Stromal cell of bone marrow (primary cell): ENCODE results near the gene CBFA2T3.

Source experiments
- DNase-seq: peaks from one replicate; pipeline ENCODE4 v3.0.0-alpha.2; 2012; ENCODE audit warnings: low read depth

CBFA2T3 gene

GRCh38 chr16:88976366-88977017 lies 515 bp downstream of the CBFA2T3 start:
- DNase-seq: no peak

GRCh38 chr16:88975511-88976061 lies 1.4 kb downstream of the CBFA2T3 start:
- no peak for DNase-seq

GRCh38 chr16:88974916-88975215 lies 2.1 kb downstream of the CBFA2T3 start:
- no peak for DNase-seq

- no peak for DNase-seq
Measured at GRCh38 chr16:88974080-88974915, 2.7 kb downstream of the CBFA2T3 start.

- DNase-seq: no peak
Measured at GRCh38 chr16:88973415-88974050, 3.5 kb downstream of the CBFA2T3 start.

- DNase-seq: no peak
Measured at GRCh38 chr16:88973007-88973410, 4.0 kb downstream of the CBFA2T3 start.

- no peak for DNase-seq
Measured at GRCh38 chr16:88972349-88972748, 4.7 kb downstream of the CBFA2T3 start.

- DNase-seq: no peak
Measured at GRCh38 chr16:88971371-88972097, 5.5 kb downstream of the CBFA2T3 start.

- no peak for DNase-seq
Measured at GRCh38 chr16:88970539-88971065, 6.4 kb downstream of the CBFA2T3 start.

- DNase-seq: no peak
Measured at GRCh38 chr16:88970050-88970449, 7.0 kb downstream of the CBFA2T3 start.

- no peak for DNase-seq
Measured at GRCh38 chr16:88969361-88969831, 7.6 kb downstream of the CBFA2T3 start.

GRCh38 chr16:88968589-88969280 lies 8.3 kb downstream of the CBFA2T3 start:
- DNase-seq: no peak

GRCh38 chr16:88967830-88968588 lies 9.0 kb downstream of the CBFA2T3 start:
- DNase-seq: no peak

- no peak for DNase-seq
Measured at GRCh38 chr16:88966986-88967829, 9.8 kb downstream of the CBFA2T3 start.

GRCh38 chr16:88965826-88966480 lies 11.1 kb downstream of the CBFA2T3 start:
- DNase-seq: no peak

GRCh38 chr16:88965411-88965810 lies 11.6 kb downstream of the CBFA2T3 start:
- no peak for DNase-seq

GRCh38 chr16:88964636-88965035 lies 12.4 kb downstream of the CBFA2T3 start:
- no peak for DNase-seq

- DNase-seq: no peak
Measured at GRCh38 chr16:88963583-88963982, 13.4 kb downstream of the CBFA2T3 start.
